HCT116 (cell line): ENCODE results near the gene SLCO4A1. TPM values are rescaled to one million over a fixed set of nuclear protein-coding genes. Genes with fewer than 3 reads are reported as not detected.

Source experiments
- ATAC-seq: fragments of 200-7000 bp; cut with Tn5 transposase; 2 replicates; pipeline ENCODE4 v1.9.1; 2020; ENCODE audit warnings: mild to moderate bottlenecking, moderate library complexity
- BruUV-seq: library from RNA; stranded (reverse); fragments of 400-500 nt; replicated peaks from 2 replicates; lab custom pipeline; 2021; lab: Mats Ljungman, UMichigan
- CTCF ChIA-PET: fragments of 300-600 bp; sonication (Branson Sonifier 250); formaldehyde crosslinking; loops from one replicate; lab custom pipeline; 2021; ENCODE audit warnings: antibody characterized with exemption; lab: Charles Lee
- POLR2A ChIA-PET: fragments of 300-600, 350-600 bp; sonication (Branson Sonifier 250); formaldehyde crosslinking; loops from one replicate; lab custom pipeline; 2021; ENCODE audit warnings: antibody characterized with exemption; lab: Charles Lee
- RAD21 ChIA-PET, 2 experiments: fragments of 300-600 bp; sonication (Branson Sonifier 250); formaldehyde crosslinking; loops; one replicate each; lab custom pipeline; 2023; ENCODE audit warnings: low total read pairs in 2 of 2; ENCODE audit not compliant: uncharacterized antibody in 2 of 2, unreplicated experiment in 2 of 2, low non-redundant PET in 1 of 2; lab: Charles Lee
- DNase-seq: peaks from one replicate; pipeline ENCODE4 v3.0.0-alpha.2; 2010; ENCODE audit warnings: low read depth, low spot score
- H2AFZ ChIP-seq: fragments of 200-600 bp; shearing (Covaris generic), sonication (generic); 2 replicates; pipeline ENCODE4 v1.6.1; 2017; ENCODE audit warnings: low read depth, mixed run types, mixed read lengths, antibody characterized with exemption, low read length; ENCODE audit not compliant: poor library complexity, severe bottlenecking
- H3K27ac ChIP-seq: 2 replicates; pipeline ENCODE4 v1.5.1; 2012; ENCODE audit warnings: low read depth, low read length
- H3K27me3 ChIP-seq: fragments of 200-600 bp; sonication (generic); 2 replicates; pipeline ENCODE4 v1.6.1; 2016; ENCODE audit warnings: mixed run types, low read length, mixed read lengths; ENCODE audit not compliant: insufficient read depth
- H3K36me3 ChIP-seq, 2 experiments: fragments of 200-500 bp in 1 of 2; fragments of 200-600 bp in 1 of 2; sonication (Bioruptor generic) in 1 of 2; sonication (generic) in 1 of 2; 2 replicates each; pipeline versions ENCODE4 v1.5.1 to v1.6.1; 2014 to 2016; ENCODE audit warnings: low read length in 2 of 2, inconsistent platforms in 1 of 2, mixed read lengths in 1 of 2, mixed run types in 1 of 2; ENCODE audit not compliant: insufficient read depth in 2 of 2, control insufficient read depth in 1 of 2
- H3K4me1 ChIP-seq, 2 experiments: fragments of 200-600 bp in 1 of 2; sonication (generic) in 1 of 2; 2 replicates each; pipeline versions ENCODE4 v1.5.1 to v1.6.1; 2012 to 2017; ENCODE audit warnings: low read length in 2 of 2, inconsistent platforms in 1 of 2, mild to moderate bottlenecking in 1 of 2, mixed read lengths in 1 of 2, mixed run types in 1 of 2, moderate library complexity in 1 of 2; ENCODE audit not compliant: insufficient read depth in 2 of 2, control insufficient read depth in 1 of 2
- H3K4me2 ChIP-seq: fragments of 200-600 bp; sonication (generic); 2 replicates; pipeline ENCODE4 v1.6.1; 2017; ENCODE audit warnings: mixed run types, low read length, mixed read lengths
- H3K4me3 ChIP-seq, 2 experiments: fragments of 200-600 bp in 1 of 2; sonication (generic) in 1 of 2; replicated peaks in 1 of 2; 2 replicates each; pipeline ENCODE4 v1.5.1; 2011 to 2016; ENCODE audit warnings: low read length in 2 of 2, control low read depth in 1 of 2, low read depth in 1 of 2, mild to moderate bottlenecking in 1 of 2, mixed read lengths in 1 of 2, mixed run types in 1 of 2
- H3K79me2 ChIP-seq: fragments of 200-600 bp; sonication (generic); 2 replicates; pipeline ENCODE4 v1.6.1; 2017; ENCODE audit warnings: mild to moderate bottlenecking, mixed run types, low read length, moderate library complexity, mixed read lengths; ENCODE audit not compliant: insufficient read depth
- H3K9ac ChIP-seq: fragments of 200-600 bp; sonication (generic); 2 replicates; pipeline ENCODE4 v1.6.1; 2016; ENCODE audit warnings: low read length, mixed read lengths
- H3K9me2 ChIP-seq: fragments of 200-600 bp; sonication (generic), shearing (Covaris generic); 2 replicates; pipeline ENCODE4 v1.6.1; 2017; ENCODE audit warnings: mixed run types, mild to moderate bottlenecking, moderate library complexity; ENCODE audit not compliant: insufficient read depth
- H3K9me3 ChIP-seq, 2 experiments: fragments of 200-500 bp in 1 of 2; fragments of 200-600 bp in 1 of 2; sonication (Bioruptor generic) in 1 of 2; sonication (generic) in 1 of 2; 2 replicates each; pipeline ENCODE4 v1.6.1; 2014 to 2017; ENCODE audit warnings: low read length in 2 of 2, mixed read lengths in 2 of 2, inconsistent platforms in 1 of 2, low read depth in 1 of 2, mild to moderate bottlenecking in 1 of 2, mixed run types in 1 of 2, moderate library complexity in 1 of 2; ENCODE audit not compliant: control insufficient read depth in 1 of 2, insufficient read depth in 1 of 2
- H4K20me1 ChIP-seq: fragments of 200-600 bp; sonication (generic), shearing (Covaris generic); 2 replicates; pipeline ENCODE4 v1.6.1; 2017; ENCODE audit warnings: mixed run types, mild to moderate bottlenecking, moderate library complexity; ENCODE audit not compliant: insufficient read depth
- CEBPB ChIP-seq: IDR thresholded peaks from 2 replicates; pipeline ENCODE4 v1.6.1; 2012; ENCODE audit warnings: low read depth
- EGR1 ChIP-seq: IDR thresholded peaks from 2 replicates; pipeline ENCODE4 v1.6.1; 2012; ENCODE audit warnings: low read depth
- EZH2phosphoT487 ChIP-seq: fragments of 200-600 bp; IDR thresholded peaks from 2 replicates; pipeline ENCODE4 v1.6.1; 2018; ENCODE audit warnings: antibody characterized with exemption, borderline replicate concordance
- POLR2AphosphoS5 ChIP-seq: IDR thresholded peaks from 2 replicates; pipeline ENCODE4 v1.6.1; 2011; ENCODE audit warnings: mild to moderate bottlenecking, low read depth, low read length, moderate library complexity
- TCF7L2 ChIP-seq: IDR thresholded peaks from 2 replicates; pipeline ENCODE4 v1.7.0; 2011; ENCODE audit warnings: borderline replicate concordance, inconsistent platforms; ENCODE audit not compliant: insufficient read depth, insufficient read length; ENCODE audit errors: extremely low read depth
- ZFX ChIP-seq: fragments of 450-650 bp; IDR thresholded peaks from 2 replicates; pipeline ENCODE4 v1.6.1; 2017
- ZNF274 ChIP-seq: fragments of 200-500 bp; sonication (Bioruptor generic); IDR thresholded peaks from 2 replicates; pipeline ENCODE4 v1.6.1; 2014; ENCODE audit warnings: mild to moderate bottlenecking, low read depth, low read length, inconsistent platforms
- intact Hi-C: fragments of 100-400 bp; cut with micrococcal nuclease; formaldehyde crosslinking; loops from 2 replicates; pipeline ENCODE4 v1.10.0; 2022
- total RNA-seq: library from RNA; stranded (reverse); gene quantifications from one replicate; pipeline ENCODE4 v1.2.1, GENCODE V29; 2021; ENCODE audit not compliant: unreplicated experiment
- TF ChIP-seq, protein P1 (sequence below), 3 experiments: fragments of 200-600 bp in 1 of 3; sonication (generic) in 1 of 3; IDR thresholded peaks in 2 of 3; conservative IDR thresholded peaks in 1 of 3; 2 replicates each; pipeline ENCODE4 v1.5.1; 2012 to 2017; ENCODE audit warnings: low read depth in 2 of 3, low read length in 2 of 3, antibody characterized with exemption in 1 of 3, borderline replicate concordance in 1 of 3, control low read depth in 1 of 3, mild to moderate bottlenecking in 1 of 3, mixed read lengths in 1 of 3, mixed run types in 1 of 3, moderate library complexity in 1 of 3; ENCODE audit not compliant: insufficient read depth in 1 of 3
- TF ChIP-seq, protein P2 (sequence below): IDR thresholded peaks from 2 replicates; pipeline ENCODE4 v1.6.1; 2012

Gene SLCO4A1
- total RNA-seq, 1 experiment from 2014 or later: 107 TPM

DNA sequence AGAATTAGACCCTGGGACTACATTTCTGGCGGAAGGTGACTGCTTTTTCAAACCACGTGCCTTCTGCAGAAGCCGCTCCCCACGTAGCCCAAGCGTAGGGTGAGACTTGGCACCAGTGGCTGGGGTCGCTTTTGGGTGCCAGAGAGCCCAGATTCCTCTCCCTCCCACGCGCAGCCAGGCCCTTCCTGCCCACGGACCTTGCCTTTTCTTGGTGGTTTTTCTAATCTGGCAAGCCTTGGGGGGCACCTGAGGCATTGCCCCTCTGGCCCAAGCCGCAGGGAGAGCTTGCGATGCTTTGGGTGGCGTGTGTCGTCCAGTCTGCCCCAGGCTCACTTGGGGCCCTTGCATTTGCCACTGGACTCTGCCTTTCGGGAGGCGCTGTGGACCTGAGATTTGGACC, 3.3 kb downstream of the SLCO4A1 start (continued):
- TF ChIP-seq, protein P1, sequence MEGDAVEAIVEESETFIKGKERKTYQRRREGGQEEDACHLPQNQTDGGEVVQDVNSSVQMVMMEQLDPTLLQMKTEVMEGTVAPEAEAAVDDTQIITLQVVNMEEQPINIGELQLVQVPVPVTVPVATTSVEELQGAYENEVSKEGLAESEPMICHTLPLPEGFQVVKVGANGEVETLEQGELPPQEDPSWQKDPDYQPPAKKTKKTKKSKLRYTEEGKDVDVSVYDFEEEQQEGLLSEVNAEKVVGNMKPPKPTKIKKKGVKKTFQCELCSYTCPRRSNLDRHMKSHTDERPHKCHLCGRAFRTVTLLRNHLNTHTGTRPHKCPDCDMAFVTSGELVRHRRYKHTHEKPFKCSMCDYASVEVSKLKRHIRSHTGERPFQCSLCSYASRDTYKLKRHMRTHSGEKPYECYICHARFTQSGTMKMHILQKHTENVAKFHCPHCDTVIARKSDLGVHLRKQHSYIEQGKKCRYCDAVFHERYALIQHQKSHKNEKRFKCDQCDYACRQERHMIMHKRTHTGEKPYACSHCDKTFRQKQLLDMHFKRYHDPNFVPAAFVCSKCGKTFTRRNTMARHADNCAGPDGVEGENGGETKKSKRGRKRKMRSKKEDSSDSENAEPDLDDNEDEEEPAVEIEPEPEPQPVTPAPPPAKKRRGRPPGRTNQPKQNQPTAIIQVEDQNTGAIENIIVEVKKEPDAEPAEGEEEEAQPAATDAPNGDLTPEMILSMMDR (IDR thresholded peaks at IDR 0.05 in 2 of 3, conservative IDR thresholded peaks at IDR 0.05 in 1 of 3; ENCODE audit: borderline replicate concordance in 1 of 3, insufficient read depth in 1 of 3, low read depth in 2 of 3, low read length in 2 of 3): no peak
- no peak for TF ChIP-seq TCF7L2

DNA sequence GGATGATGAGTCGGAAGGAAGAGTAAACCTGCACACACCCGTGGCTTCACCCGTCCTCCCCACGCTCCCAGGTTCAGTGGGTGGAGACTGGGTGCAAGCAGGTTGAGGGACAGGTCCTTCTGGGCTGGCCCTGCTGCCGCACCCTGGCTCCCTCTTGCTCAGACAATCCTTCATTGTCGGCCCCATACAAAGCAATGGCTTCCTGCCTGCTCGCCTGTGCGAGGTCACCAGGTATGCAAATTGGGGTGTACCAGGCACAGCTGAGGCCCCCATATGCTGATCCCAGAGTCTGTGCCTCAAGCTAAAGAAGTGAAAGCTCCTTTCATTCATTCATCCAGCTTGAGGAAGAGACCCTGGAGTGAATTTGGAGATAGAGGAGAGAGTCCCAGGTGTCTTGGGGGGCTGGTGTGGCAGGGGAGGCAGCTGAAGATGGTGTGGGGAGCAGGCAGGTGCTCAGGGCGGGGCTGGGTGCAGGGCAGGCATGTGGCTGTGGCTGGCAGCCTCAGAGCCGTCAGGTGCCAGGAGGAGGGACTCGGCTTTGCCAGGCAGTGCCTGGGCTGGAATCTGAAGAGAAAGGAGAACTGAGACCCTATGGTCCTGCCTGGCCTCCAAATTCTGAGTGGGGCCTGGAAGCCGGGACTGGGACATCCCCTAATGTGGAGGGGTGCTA, 4.7 kb downstream of the SLCO4A1 start:
- H3K9me2 ChIP-seq: no peaks in the 10 kb centered on the region
- peaks cover 53 to 76% of the 10 kb centered on the region in 2 experiments for H3K4me1 ChIP-seq
- DNase-seq: no peak
- H4K20me1 ChIP-seq: peaks cover 29% of the 10 kb centered on the region; the same call in 1 of the 2 replicates
- no peaks in the 10 kb centered on the region for H3K27me3 ChIP-seq
- peaks cover 96% of the 10 kb centered on the region for H3K79me2 ChIP-seq
- H3K4me2 ChIP-seq: peak overlapping the region; percentile 12; the same call in 1 of the 2 replicates
- TF ChIP-seq POLR2AphosphoS5 (no peak; the same call in 1 of the 2 replicates), EZH2phosphoT487 (no peak), EGR1 (no peak), CEBPB (no peak), ZNF274 (no peak), ZFX (no peak)
- TF ChIP-seq, protein P2, sequence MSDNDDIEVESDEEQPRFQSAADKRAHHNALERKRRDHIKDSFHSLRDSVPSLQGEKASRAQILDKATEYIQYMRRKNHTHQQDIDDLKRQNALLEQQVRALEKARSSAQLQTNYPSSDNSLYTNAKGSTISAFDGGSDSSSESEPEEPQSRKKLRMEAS: no peak
- no peak overlapping the region for H3K9ac ChIP-seq
- no TSS peak for BruUV-seq
- ChIA-PET POLR2A (no interaction called here), RAD21 (no interaction called here), CTCF (no interaction called here)
- ATAC-seq: no peak
- intact Hi-C loops: no loop called here
- H3K36me3 ChIP-seq: peaks cover 6 to 60% of the 10 kb centered on the region in 2 experiments; a peak in 3 of 4 replicates
- H2AFZ ChIP-seq: no peak overlapping the region
- no peak overlapping the region for H3K4me3 ChIP-seq
- peak overlapping the region; percentile 90; the same call in 1 of the 2 replicates for H3K27ac ChIP-seq
- H3K9me3 ChIP-seq: no peaks in the 10 kb centered on the region
